Stimulated activated CD4-positive, alpha-beta T cell treated with anti-CD3 and anti-CD28 coated beads, Interleukin-1b, Interleukin-23, amount 100 ng/mL, for 1 hour (primary cell): ENCODE data around the gene TARS3.

Experiments
- DNase-seq, 2 donors: peaks; one replicate each; pipeline ENCODE4 v3.0.0-alpha.2; 2020; ENCODE audit warnings: low read depth in 2 of 2

The TARS3 gene

GRCh38 chr15:101623367-101624304 lies 100.6 kb downstream of the TARS3 start:
- DNase-seq: no peak

DNA sequence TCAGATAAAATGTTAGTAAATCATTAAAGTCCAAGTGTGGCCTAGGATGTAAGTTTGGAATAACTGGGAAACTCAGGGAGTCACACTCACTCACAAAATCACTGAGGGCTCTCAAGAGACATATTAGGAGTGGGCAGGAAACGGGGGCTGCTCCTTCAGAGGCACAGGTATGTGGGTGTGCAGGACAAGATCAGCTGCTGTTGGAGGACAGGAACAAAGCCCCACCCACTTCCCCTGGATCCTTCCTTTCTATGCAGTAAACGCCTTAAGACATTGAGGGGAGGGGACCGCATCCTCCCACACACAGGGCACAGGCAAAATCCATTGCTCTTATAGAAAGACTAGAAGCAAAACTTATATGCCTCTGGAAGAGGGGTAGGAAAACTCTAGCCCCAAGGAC lies 102.3 kb downstream of the TARS3 start:
- DNase-seq: no peak

GRCh38 chr15:101620671-101621070 lies 103.6 kb downstream of the TARS3 start:
- DNase-seq: no peak

DNA sequence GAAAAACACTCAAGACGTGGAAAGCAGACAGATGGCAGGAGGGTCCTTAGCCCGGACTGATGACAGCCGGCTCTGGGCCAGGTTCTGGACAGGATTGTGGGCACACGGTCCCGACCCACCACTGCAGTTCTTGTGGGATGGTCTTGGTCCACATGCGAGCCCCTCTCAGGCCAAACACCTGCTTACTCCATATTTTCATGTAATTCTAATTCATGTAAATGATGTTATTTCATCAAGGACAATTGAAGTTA lies 104.7 kb downstream of the TARS3 start:
- DNase-seq: no peak

GRCh38 chr15:101618851-101619614 lies 105.2 kb downstream of the TARS3 start:
- DNase-seq: no peak

GRCh38 chr15:101618076-101618475 lies 106.2 kb downstream of the TARS3 start:
- DNase-seq: no peak

GRCh38 chr15:101617390-101617965 lies 106.8 kb downstream of the TARS3 start:
- no peak for DNase-seq

DNA sequence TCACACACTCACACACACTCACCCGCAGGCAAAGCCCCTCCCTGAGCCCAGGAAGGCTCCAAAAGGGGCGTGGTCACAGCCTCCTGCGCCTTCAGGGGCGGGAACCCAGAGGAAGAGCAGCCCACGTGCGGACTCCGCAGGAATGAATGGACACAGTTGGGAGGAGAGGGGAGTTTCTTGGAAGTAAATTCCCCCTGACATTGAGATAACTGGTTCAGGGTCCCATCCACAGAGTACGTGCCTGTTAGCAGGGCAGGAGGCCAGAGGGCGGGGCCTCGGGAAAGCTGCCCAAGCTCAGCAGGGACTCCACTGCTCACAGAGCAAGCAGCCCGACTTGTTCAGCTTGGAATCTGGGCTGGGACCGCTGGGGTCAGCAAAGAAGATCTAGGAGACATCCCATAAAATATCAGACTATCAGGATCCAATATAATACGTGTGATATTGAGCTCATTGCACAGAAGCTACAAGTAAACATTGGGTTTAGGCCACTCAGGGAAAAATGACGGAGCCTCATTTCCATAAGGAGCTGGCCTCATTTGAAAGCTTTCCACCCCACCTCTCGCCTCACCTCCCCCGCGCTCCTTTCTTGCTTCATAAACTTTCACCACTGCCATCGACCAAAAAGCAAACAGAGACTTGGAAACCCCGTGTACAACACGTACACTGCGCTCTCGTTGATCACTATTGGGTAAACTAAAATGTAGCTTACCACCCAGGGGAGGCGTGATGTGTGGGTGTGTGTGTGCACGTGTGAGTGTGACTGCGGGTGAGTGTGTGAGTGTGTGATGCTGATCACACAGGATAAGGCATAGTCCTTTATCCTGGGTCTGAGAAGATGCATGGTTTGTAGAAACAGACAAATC lies 108.1 kb downstream of the TARS3 start:
- DNase-seq: no peak

DNA sequence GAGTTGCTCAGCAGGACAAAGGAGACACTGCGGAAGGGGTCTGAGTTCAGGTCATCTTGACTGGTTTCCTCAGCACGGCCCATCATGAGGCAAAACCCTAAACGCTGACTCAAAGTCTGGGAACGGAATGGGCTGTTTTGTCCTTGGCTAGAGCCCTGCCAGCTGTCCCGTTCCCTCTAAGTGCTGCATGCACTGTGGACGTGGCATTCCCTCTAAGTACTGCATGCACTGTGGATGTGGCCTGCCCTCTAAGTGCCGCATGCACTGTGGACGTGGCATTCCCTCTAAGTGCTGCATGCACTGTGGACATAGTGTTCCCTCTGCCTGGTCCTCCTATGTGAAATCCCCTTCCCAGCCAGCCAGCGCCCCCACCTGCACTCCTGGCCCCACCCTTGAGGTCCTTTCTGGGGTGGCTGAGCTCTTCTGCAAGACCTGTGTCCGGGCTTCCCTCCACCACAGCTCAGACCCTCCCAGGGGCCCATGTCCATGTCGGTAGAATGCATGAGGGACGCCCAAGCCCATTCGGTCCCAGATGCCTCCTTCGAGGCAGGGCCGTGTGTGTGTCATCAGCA lies 108.8 kb downstream of the TARS3 start:
- no peak for DNase-seq

DNA sequence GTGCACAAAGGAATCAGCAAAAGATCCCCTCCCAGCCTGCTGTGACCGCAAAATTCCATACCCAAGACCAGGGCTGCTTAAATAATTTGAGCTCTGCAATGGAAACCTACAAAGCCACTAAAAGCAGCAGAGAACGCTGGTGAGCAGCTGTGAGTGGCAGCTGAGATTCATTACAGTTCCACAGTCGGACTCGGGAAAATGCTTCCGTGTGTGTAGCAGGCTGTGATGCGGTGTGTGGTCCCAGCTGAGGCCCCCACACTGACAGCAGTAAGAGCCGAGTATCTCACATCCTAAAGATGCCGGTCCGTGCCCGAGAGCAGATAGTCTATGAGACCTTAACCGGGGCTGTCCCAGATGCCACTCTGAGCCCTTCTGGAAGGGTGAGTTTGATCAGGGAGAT lies 109.5 kb downstream of the TARS3 start:
- no peak for DNase-seq

DNA sequence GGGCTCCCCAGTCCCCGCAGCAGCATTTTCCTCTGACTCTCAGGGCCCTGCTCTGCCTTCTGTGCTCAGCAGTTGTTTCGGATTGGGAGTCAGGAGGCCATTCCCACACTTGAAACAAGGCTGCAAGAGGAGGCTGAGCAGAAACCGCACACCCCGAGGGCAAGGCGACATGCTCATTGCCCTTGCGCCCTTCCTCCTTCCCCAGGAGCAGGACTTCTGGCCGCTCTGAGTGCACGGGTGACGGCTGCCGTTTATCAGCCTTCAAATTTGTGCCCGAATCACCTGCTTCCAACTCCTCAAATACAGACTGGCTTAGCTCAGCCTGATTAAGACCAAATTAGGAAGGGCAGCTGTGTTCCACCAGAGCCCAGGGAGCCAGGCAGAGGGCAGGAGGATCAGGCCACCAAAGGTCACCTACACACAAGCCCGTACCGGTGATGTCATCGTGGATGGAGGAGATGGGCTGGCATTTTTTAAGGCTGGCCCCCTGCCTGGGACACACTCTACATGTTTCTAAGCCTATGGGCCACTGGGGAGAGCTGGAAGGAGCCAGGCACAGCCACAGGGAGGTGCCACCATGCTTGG lies 110.2 kb downstream of the TARS3 start:
- no peak for DNase-seq

DNA sequence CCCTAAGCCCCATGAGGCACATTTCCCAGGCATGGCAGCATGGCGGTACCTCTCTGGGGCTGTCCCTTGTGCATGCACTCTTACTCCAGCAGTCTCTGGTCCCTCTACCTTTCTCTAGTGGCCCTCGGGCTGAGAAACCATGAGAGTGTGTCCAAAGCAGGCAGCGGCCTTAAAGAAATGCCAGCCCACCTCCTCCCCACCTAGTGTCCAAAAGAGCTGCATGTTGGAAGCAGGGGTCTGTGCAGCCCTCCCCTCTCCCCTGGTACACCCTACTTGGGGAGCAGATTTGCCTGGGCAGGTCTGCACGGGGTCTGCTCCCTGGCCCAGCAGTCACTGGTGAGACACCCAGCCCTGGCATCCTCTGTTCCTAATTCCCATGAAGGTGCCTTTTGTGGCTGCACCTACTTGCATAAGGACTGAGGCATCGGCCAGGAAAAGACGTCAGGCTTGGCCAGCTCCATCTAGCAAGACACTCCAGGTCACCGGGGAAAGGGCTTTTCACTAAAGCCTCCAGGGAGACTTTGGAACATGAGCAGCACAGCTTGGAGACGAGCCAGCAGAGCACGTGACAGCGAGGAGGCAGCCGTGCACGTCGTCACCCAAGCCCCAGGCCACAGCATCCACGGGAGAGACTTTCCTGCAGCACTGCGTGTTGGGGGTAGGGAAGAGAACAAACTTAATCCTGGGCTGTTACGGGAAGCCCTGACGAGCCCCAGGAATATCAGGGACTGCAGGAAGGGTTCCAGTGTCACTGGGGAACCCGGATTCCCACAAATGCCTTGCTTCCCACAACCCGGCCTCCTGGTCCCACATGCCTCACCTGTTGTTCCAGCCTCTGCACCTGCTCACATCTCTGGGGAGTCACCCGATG lies 110.9 kb downstream of the TARS3 start:
- DNase-seq: no peak

DNA sequence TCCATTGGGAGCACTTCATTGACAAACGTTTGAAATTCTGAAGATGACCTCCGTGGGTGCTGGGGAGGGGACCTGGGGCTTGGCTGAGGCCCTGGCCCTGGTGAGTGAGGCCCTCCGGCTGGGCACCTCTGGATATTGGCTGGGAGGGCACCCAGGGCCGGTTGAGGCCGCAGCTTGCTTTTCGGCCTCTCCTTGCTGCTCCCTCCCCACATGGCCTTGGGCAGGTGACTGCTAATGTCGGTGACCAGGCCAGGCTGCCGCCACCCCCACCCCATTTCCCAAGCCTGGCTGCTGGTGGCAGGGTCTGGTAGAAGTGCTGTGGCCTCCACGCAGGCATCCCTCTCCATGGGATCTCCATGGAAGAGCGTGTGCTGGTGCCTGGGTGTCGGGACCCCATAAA lies 111.6 kb downstream of the TARS3 start:
- DNase-seq: no peak

DNA sequence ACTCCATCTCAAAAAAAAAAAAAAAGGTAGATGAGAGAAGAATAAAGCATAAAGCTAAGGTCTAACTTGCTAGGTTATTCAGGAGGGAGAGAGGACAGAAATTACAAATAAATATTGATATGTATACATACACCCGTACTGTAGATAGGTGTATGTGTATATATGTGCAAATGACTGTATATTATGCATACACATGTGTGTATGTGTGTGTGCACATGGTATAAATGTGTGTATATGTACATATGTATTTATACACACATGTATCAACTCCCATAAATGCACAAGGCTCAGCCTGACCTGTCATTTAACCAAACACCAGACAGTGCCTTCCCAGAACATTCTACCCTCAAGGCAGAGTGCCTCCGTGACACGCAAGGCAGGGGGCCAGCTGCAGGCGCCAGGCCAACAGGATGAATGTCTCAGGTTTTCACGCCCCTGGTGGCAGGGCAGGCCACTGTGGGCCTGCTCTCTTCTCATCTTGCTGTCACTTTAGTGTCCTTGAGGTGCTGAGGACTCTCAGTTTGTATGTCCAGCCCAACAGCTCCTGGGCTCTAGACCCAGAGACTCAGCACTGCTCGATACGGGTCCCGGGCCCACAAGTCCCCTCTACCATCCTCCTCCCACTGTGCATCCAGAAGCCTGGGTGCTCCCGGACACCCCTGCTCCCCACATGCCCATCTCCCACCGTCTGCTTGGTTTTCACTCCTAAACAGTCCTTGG lies 112.5 kb downstream of the TARS3 start:
- DNase-seq: no peak

GRCh38 chr15:101611007-101611406 lies 113.3 kb downstream of the TARS3 start:
- DNase-seq: no peak

GRCh38 chr15:101610611-101611000 lies 113.7 kb downstream of the TARS3 start:
- no peak for DNase-seq

DNA sequence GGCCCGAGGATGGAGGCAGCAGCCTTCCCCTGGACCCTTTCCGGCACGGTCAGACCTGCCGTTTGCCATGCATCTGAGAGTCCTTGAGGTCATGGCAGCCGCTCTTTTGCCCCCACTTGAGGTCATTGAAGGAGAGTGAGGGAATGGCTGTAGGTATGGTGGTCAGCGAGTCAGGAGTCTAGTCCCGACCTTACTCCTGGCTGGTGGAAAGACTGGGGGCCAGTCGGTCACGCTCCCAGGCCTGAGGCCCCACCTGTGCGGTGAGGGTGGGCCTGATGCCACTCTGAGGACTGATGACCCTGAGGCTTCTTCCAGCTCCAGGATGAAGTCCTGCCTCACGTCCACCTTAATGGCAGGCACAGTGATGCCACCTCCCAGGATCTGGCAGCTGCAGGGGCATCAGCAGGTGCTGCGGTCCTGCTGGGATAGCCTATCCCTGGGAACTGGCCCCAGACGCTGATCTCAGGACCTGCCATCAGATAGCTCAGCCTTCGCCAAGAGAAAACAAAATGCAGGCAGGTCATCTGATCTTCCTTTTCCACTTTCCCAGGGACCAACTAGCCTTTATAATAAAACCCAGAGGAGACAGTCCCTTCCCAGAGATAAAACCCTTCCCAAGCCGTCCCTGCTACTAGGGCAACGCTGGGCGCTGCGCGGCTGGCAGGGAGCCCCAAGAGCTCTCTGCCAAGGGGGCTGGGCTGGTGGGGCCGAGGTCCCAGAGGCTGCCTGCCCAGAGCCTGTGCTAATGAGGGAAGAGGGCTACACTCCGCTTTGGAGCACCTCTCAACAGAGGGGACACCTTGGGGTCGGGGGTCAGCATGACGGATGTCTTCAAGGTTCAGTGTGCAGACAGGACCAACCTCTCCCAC lies 114.3 kb downstream of the TARS3 start:
- DNase-seq: no peak

DNA sequence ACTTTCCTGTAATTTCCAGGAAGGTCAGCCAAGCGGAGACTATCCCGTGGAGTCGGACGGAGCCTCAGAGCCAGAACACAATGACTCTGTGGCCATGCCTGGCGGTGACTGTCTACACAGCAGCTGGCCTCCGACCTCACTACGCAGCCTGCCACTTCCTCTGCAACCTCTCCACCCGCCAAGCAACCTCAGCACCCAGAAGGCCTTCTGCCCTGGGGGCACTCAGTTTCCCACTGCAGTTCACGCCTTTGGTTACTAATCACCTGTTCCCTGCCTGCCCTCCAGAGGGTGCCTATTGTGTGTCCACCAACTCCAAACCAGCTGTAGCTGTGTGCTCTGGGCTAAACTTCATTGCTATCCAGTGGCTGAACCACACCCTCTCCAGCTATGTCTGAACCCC lies 116.1 kb downstream of the TARS3 start:
- no peak for DNase-seq

GRCh38 chr15:101607108-101607507 lies 117.2 kb downstream of the TARS3 start:
- DNase-seq: no peak
